ENCODE results near the gene IL1RN. TPM values are rescaled to one million over a fixed set of nuclear protein-coding genes. Genes with fewer than 3 reads are reported as not detected.

The IL1RN gene
- total and polyA plus RNA-seq, 2 of the 13 experiments (the other 11 are each of a cell fraction or from before 2014, with no cell fraction given) = 21.2 to 101 TPM

GRCh38 chr2:113114224-113114945 is 13.0 kb upstream of the IL1RN start:
- H4K20me1 ChIP-seq (ENCODE audit: insufficient read depth, low read length) = no peaks in the 10 kb centered on the region
- H3K9ac ChIP-seq (ENCODE audit: insufficient read depth, low read depth, low read length) = no peak overlapping the region
- peaks cover 2 to 41% of the 10 kb centered on the region in 2 experiments; a peak in 4 of 5 replicates for H3K27me3 ChIP-seq (ENCODE audit: control insufficient read depth in 1 of 2, insufficient read depth in 2 of 2, low read length in 2 of 2)
- 6% methylated on average over 6 of the region's 6 CpGs for WGBS (ENCODE audit: low lambda C conversion rate)
- no peak overlapping the region for H3K4me3 ChIP-seq (replicated peaks in 1 of 3; ENCODE audit: insufficient read depth in 1 of 3, low read depth in 2 of 3, low read length in 3 of 3)
- DNase-seq (ENCODE audit: low spot score) (no peak), ATAC-seq (peak; percentile 41; the same call in 1 of the 3 replicates), FAIRE-seq (no peak)
- intact Hi-C loops (cut with micrococcal nuclease; ENCODE audit: unreplicated experiment) = no loop called here
- no peaks in the 10 kb centered on the region for H3K79me2 ChIP-seq (ENCODE audit: insufficient read depth, low read length)
- in situ Hi-C loops (cut with HindIII; ENCODE audit: extremely low pct_ligation_motif_present, low pct_unique_long_range_greater_than_20kb) = no loop called here
- no peaks in the 10 kb centered on the region for H3K36me3 ChIP-seq (replicated peaks in 1 of 2; ENCODE audit: control insufficient read depth in 1 of 2, insufficient read depth in 2 of 2, low read length in 2 of 2)
- peak overlapping the region; percentile 13; the same call in 1 of the 2 replicates for H3K4me2 ChIP-seq (ENCODE audit: low read depth, low read length)
- H2AFZ ChIP-seq (ENCODE audit: low read length) = peak overlapping the region; percentile 29
- ChIA-PET POLR2A (interaction anchor here (1.0 to 2.4 kb wide), 4 partner anchors 10 to 17 kb away, joined by 3 to 11 read pairs (median 4); partner anchors contain the start of gene IL1RN), CTCF (ENCODE audit: low intra/inter-chr PET ratio, low total read pairs) (interaction anchor here (1.4 kb wide), 1 partner anchor 34 kb away, joined by 4 read pairs; no protein-coding TSS in a partner anchor)
- H3K9me3 ChIP-seq (ENCODE audit: low read length) = no peaks in the 10 kb centered on the region
- H3K4me1 ChIP-seq (ENCODE audit: insufficient read depth, low read length) = peaks cover 47% of the 10 kb centered on the region
- no peak overlapping the region for H3K27ac ChIP-seq (ENCODE audit: extremely low read length, insufficient read depth, low read length)
- no TSS peak for BruUV-seq (replicated peaks)
- TF ChIP-seq ZNF550 (CRISPR knock-in tag; IDR thresholded peaks at IDR 0.05; ENCODE audit: borderline replicate concordance) (no peak), ZSCAN9 (CRISPR knock-in tag; IDR thresholded peaks at IDR 0.05; ENCODE audit: borderline replicate concordance) (no peak), ZNF317 (CRISPR knock-in tag; IDR thresholded peaks at IDR 0.05) (0 out of 2 replicates have a peak, but pooled peaks have one; percentile 29), KIAA2018 (CRISPR knock-in tag; IDR thresholded peaks at IDR 0.05; ENCODE audit: borderline replicate concordance) (no peak), RNF219 (CRISPR knock-in tag; IDR thresholded peaks at IDR 0.05) (0 out of 2 replicates have a peak, but pooled peaks have one; percentile 37), ZFP1 (CRISPR knock-in tag; IDR thresholded peaks at IDR 0.05) (no peak), TFAP4 (IDR thresholded peaks at IDR 0.05; ENCODE audit: borderline replicate concordance, low read depth) (peak; percentile 61; the same call in 1 of the 2 replicates), NR0B2 (CRISPR knock-in tag; IDR thresholded peaks at IDR 0.05) (no peak), ZNF556 (CRISPR knock-in tag; IDR thresholded peaks at IDR 0.05; ENCODE audit: borderline replicate concordance) (no peak), SNAPC5 (CRISPR knock-in tag; IDR thresholded peaks at IDR 0.05; ENCODE audit: borderline replicate concordance) (no peak)
